Duodenal mucosa (tissue), 2 donors: ENCODE data around the gene MACROD2.

Source experiments
- H3K27ac ChIP-seq: one replicate; pipeline ENCODE4 v1.7.0; 2013; ENCODE audit warnings: low read depth, low read length
- H3K27me3 ChIP-seq, 2 donors: one replicate each; pipeline ENCODE4 v1.7.0; 2013; ENCODE audit warnings: low read length in 2 of 2, control low read depth in 1 of 2; ENCODE audit not compliant: insufficient read depth in 2 of 2, control insufficient read depth in 1 of 2
- H3K36me3 ChIP-seq, 2 donors: one replicate each; pipeline ENCODE4 v1.7.0; 2013; ENCODE audit warnings: low read length in 2 of 2, control low read depth in 1 of 2; ENCODE audit not compliant: insufficient read depth in 2 of 2, control insufficient read depth in 1 of 2
- H3K4me1 ChIP-seq, 2 donors: one replicate each; pipeline ENCODE4 v1.7.0; 2013; ENCODE audit warnings: low read length in 2 of 2, control low read depth in 1 of 2; ENCODE audit not compliant: insufficient read depth in 2 of 2, control insufficient read depth in 1 of 2
- H3K4me3 ChIP-seq, 2 donors: one replicate each; pipeline ENCODE4 v1.7.0; 2013; ENCODE audit warnings: low read length in 2 of 2, low read depth in 1 of 2
- H3K9ac ChIP-seq, 2 donors: one replicate each; pipeline ENCODE4 v1.7.0; 2013; ENCODE audit warnings: low read length in 2 of 2, low read depth in 1 of 2
- H3K9me3 ChIP-seq, 2 donors: one replicate each; pipeline ENCODE4 v1.7.0; 2013; ENCODE audit warnings: low read length in 2 of 2, control low read depth in 1 of 2; ENCODE audit not compliant: control insufficient read depth in 1 of 2

MACROD2 gene

GRCh38 chr20:14751191-14751590, 755.9 kb downstream of the MACROD2 start:
- Histone ChIP-seq H3K9ac (no peak overlapping the region), H3K27me3 (no peaks in the 10 kb centered on the region), H3K27ac (no peak overlapping the region)

GRCh38 chr20:14757728-14758127, 762.4 kb downstream of the MACROD2 start:
- Histone ChIP-seq H3K4me3 (no peak overlapping the region), H3K9ac (no peak overlapping the region), H3K9me3 (no peaks in the 10 kb centered on the region)

More at GRCh38 chr20:14751191-14751590, 755.9 kb downstream of the MACROD2 start:
- no peak overlapping the region for H3K4me3 ChIP-seq
- no peaks in the 10 kb centered on the region for H3K4me1 ChIP-seq
- H3K9me3 ChIP-seq, result no peaks in the 10 kb centered on the region
- no peaks in the 10 kb centered on the region for H3K36me3 ChIP-seq

GRCh38 chr20:14758356-14758755, 763.0 kb downstream of the MACROD2 start:
- Histone ChIP-seq H3K36me3 (no peaks in the 10 kb centered on the region), H3K4me3 (no peak overlapping the region), H3K27ac (no peak overlapping the region), H3K4me1 (no peaks in the 10 kb centered on the region), H3K9ac (no peak overlapping the region), H3K27me3 (no peaks in the 10 kb centered on the region), H3K9me3 (no peaks in the 10 kb centered on the region)

More at GRCh38 chr20:14757728-14758127, 762.4 kb downstream of the MACROD2 start:
- Histone ChIP-seq H3K4me1 (no peaks in the 10 kb centered on the region), H3K36me3 (no peaks in the 10 kb centered on the region), H3K27ac (no peak overlapping the region), H3K27me3 (no peaks in the 10 kb centered on the region)

GRCh38 chr20:14759979-14760378, 764.7 kb downstream of the MACROD2 start:
- H3K27me3 ChIP-seq, result no peaks in the 10 kb centered on the region

GRCh38 chr20:14761903-14762302, 766.6 kb downstream of the MACROD2 start:
- H3K4me1 ChIP-seq, result peaks cover 0 to 6% of the 10 kb centered on the region in 2 donors
- no peaks in the 10 kb centered on the region for H3K27me3 ChIP-seq
- H3K4me3 ChIP-seq, result no peak overlapping the region
- no peak overlapping the region for H3K27ac ChIP-seq
- no peaks in the 10 kb centered on the region for H3K9me3 ChIP-seq
- H3K9ac ChIP-seq, result no peak overlapping the region
- H3K36me3 ChIP-seq, result no peaks in the 10 kb centered on the region

More at GRCh38 chr20:14759979-14760378, 764.7 kb downstream of the MACROD2 start:
- no peaks in the 10 kb centered on the region for H3K36me3 ChIP-seq
- no peak overlapping the region for H3K9ac ChIP-seq
- H3K9me3 ChIP-seq, result no peaks in the 10 kb centered on the region
- no peak overlapping the region for H3K27ac ChIP-seq
- no peaks in the 10 kb centered on the region for H3K4me1 ChIP-seq
- no peak overlapping the region for H3K4me3 ChIP-seq

GRCh38 chr20:14764511-14765369, 769.4 kb downstream of the MACROD2 start:
- Histone ChIP-seq H3K9me3 (no peaks in the 10 kb centered on the region), H3K4me3 (no peak overlapping the region), H3K9ac (no peak overlapping the region), H3K27me3 (no peaks in the 10 kb centered on the region), H3K36me3 (no peaks in the 10 kb centered on the region), H3K4me1 (peaks cover 0 to 6% of the 10 kb centered on the region in 2 donors), H3K27ac (no peak overlapping the region)

GRCh38 chr20:14765370-14765701, 770.0 kb downstream of the MACROD2 start:
- Histone ChIP-seq H3K4me1 (peaks cover 0 to 6% of the 10 kb centered on the region in 2 donors), H3K9ac (no peak overlapping the region), H3K36me3 (no peaks in the 10 kb centered on the region), H3K4me3 (no peak overlapping the region), H3K9me3 (no peaks in the 10 kb centered on the region), H3K27ac (no peak overlapping the region), H3K27me3 (no peaks in the 10 kb centered on the region)

GRCh38 chr20:14773486-14773885, 778.2 kb downstream of the MACROD2 start:
- no peaks in the 10 kb centered on the region for H3K9me3 ChIP-seq
- no peak overlapping the region for H3K27ac ChIP-seq
- H3K27me3 ChIP-seq, result no peaks in the 10 kb centered on the region
- H3K9ac ChIP-seq, result no peak overlapping the region
- no peaks in the 10 kb centered on the region for H3K36me3 ChIP-seq
- H3K4me1 ChIP-seq, result peaks cover 0 to 3% of the 10 kb centered on the region in 2 donors
- H3K4me3 ChIP-seq, result no peak overlapping the region

- Histone ChIP-seq H3K9ac (no peak overlapping the region), H3K36me3 (no peaks in the 10 kb centered on the region), H3K4me3 (no peak overlapping the region), H3K9me3 (no peaks in the 10 kb centered on the region), H3K4me1 (peaks cover 0 to 3% of the 10 kb centered on the region in 2 donors), H3K27me3 (no peaks in the 10 kb centered on the region), H3K27ac (no peak overlapping the region)
Observed at GRCh38 chr20:14775778-14776177, 780.5 kb downstream of the MACROD2 start.

- Histone ChIP-seq H3K27ac (no peak overlapping the region), H3K4me1 (peaks cover 0 to 3% of the 10 kb centered on the region in 2 donors), H3K4me3 (no peak overlapping the region), H3K9me3 (no peaks in the 10 kb centered on the region), H3K36me3 (no peaks in the 10 kb centered on the region), H3K27me3 (no peaks in the 10 kb centered on the region), H3K9ac (no peak overlapping the region)
Observed at GRCh38 chr20:14777591-14777990, 782.3 kb downstream of the MACROD2 start.
